WERI-Rb-1 (cell line): ENCODE measurements around the gene SLIT3.

ENCODE experiments used
- DNase-seq: peaks from one replicate; pipeline ENCODE4 v3.0.0-alpha.2; 2020
- H3K27ac ChIP-seq: fragments of 250-450 bp; sonication (Bioruptor Pico); 2 replicates; pipeline ENCODE4 v1.5.1; 2020; ENCODE audit warnings: mild to moderate bottlenecking, moderate library complexity
- H3K27me3 ChIP-seq: fragments of 250-450 bp; sonication (Bioruptor Pico); 2 replicates; pipeline ENCODE4 v1.5.1; 2021; ENCODE audit warnings: mild to moderate bottlenecking, low read depth, moderate library complexity; ENCODE audit not compliant: insufficient read depth, severe bottlenecking
- H3K36me3 ChIP-seq: fragments of 250-450 bp; sonication (Bioruptor Pico); 2 replicates; pipeline ENCODE4 v1.5.1; 2020; ENCODE audit warnings: mild to moderate bottlenecking, moderate library complexity
- H3K4me3 ChIP-seq: 2 replicates; pipeline ENCODE4 v1.5.1; 2011; ENCODE audit warnings: low read depth, mild to moderate bottlenecking, control low read depth, low read length
- H3K9me3 ChIP-seq: fragments of 250-450 bp; sonication (Bioruptor Pico); 2 replicates; pipeline ENCODE4 v1.5.1; 2021; ENCODE audit warnings: mild to moderate bottlenecking, moderate library complexity; ENCODE audit not compliant: severe bottlenecking
- CTCF ChIP-seq: IDR thresholded peaks from 2 replicates; pipeline ENCODE4 v1.5.1; 2011; ENCODE audit warnings: low read depth, mild to moderate bottlenecking, control low read depth, inconsistent platforms, low read length

Gene SLIT3

GRCh38 chr5:169049712-169050111, 251.2 kb downstream of the SLIT3 start:
- Histone ChIP-seq H3K27ac (no peak overlapping the region), H3K4me3 (no peak overlapping the region), H3K9me3 (no peaks in the 10 kb centered on the region), H3K36me3 (no peaks in the 10 kb centered on the region), H3K27me3 (peaks cover 87% of the 10 kb centered on the region)
- DNase-seq = no peak
- no peak for TF ChIP-seq CTCF

DNA sequence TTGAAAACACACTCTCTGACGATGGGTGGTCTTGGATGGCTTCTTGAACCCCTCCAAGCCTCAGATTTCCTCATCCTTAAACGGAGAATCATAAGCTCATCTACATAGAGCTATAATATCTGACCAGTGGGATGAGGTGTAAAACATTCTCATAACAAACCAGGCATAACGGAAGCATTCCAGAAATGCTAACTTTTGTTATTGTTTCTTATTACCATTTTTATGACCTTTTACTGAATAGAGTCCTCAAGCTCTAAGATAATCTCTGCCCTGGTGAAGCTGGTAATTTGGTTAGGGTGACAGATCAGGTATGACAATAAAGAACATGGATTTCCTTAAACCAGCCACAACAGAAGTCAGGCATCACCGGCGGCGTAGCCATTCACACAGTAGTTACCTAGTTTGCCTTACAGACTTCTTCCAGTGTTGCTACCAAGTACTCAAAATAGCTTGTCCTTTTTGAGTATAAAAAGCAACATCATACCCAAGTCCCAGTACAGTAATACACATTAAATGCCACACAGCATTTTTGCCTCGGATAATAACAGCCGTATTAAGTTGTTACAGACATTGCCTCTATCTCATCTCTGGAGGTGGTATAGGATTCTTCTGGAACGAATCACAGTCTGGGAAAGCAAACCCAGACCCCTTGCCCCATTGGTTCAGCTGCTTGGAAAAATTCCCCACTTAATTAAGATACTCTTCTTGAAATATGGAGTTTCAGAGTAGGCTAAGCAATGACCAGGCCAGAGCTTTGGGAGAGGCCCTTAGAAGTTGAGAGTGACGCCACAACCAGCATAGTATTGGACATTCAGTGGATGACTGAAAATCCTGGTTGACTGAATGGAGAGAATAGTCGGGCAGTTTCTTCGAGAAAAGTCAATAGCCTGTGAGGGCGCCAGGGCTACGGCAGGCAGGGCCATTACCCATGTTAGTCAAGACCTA, 252.5 kb downstream of the SLIT3 start:
- DNase-seq = no peak
- no peaks in the 10 kb centered on the region for H3K36me3 ChIP-seq
- TF ChIP-seq CTCF = no peak
- peaks cover 85% of the 10 kb centered on the region for H3K27me3 ChIP-seq
- H3K27ac ChIP-seq = no peak overlapping the region
- H3K9me3 ChIP-seq = no peaks in the 10 kb centered on the region
- H3K4me3 ChIP-seq = no peak overlapping the region

DNA sequence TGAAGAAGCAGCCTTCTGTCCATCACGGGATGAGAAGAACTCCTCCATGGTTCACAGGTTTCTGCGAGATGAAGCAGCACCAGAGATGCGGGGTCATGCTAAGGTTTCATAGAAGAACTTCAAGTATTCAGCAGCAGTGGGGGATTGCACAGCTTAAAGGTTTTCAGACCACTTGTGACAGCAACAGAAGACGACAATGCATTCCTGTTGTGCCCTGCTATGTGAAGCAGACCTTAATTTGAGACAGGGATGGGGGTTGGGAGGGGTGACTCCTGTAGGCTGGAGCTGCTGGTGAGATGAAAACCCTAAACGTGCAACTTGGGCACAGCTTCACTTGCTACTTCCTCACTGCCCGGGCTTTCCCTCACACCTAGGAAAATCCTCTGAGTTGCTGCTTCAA, 256.0 kb downstream of the SLIT3 start:
- TF ChIP-seq CTCF = no peak
- Histone ChIP-seq H3K4me3 (no peak overlapping the region), H3K27me3 (peaks cover 89% of the 10 kb centered on the region), H3K27ac (no peak overlapping the region), H3K36me3 (no peaks in the 10 kb centered on the region), H3K9me3 (no peaks in the 10 kb centered on the region)
- DNase-seq = no peak

DNA sequence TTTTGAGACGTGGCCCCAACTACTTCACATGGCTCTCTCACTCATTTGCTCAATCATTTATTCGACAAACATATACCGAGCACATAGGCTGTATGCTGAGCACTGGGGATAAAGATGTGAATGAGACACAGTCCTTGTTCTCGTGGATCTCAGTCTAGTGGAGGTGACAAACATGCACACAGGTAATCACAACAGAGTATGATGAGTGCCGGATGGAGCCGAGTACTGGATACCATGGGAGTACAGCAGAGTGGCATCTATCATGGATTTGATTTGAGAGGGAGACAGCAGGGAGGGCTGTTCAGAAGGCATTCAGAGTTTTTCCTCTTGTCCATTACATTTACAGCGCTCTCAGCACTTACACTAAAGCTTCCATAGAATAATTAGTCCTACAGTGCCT, 259.8 kb downstream of the SLIT3 start:
- TF ChIP-seq CTCF = no peak
- H3K27me3 ChIP-seq = peaks cover 87% of the 10 kb centered on the region
- no peak overlapping the region for H3K27ac ChIP-seq
- no peaks in the 10 kb centered on the region for H3K36me3 ChIP-seq
- no peak overlapping the region for H3K4me3 ChIP-seq
- no peak for DNase-seq
- H3K9me3 ChIP-seq = no peaks in the 10 kb centered on the region

GRCh38 chr5:169039592-169039991, 261.3 kb downstream of the SLIT3 start:
- no peak for TF ChIP-seq CTCF
- H3K4me3 ChIP-seq = no peak overlapping the region
- no peak for DNase-seq
- H3K27me3 ChIP-seq = peaks cover 76% of the 10 kb centered on the region
- no peaks in the 10 kb centered on the region for H3K9me3 ChIP-seq
- H3K27ac ChIP-seq = no peak overlapping the region
- H3K36me3 ChIP-seq = no peaks in the 10 kb centered on the region
